Gastrocnemius medialis (tissue), 4 donors: ENCODE data around the gene COL2A1. TPM values are rescaled to one million over a fixed set of nuclear protein-coding genes. Genes with fewer than 3 reads are reported as not detected.

ENCODE experiments used
- ATAC-seq, 2 donors: fragments of 150-250 bp; one replicate each; pipeline ENCODE4 v1.9.1; 2016
- DNase-seq, 2 donors: peaks; one replicate each; pipeline ENCODE4 v3.0.0-alpha.2; 2019
- H3K27ac ChIP-seq, 4 donors: fragments of 200-600 bp; sonication (generic); 1 replicate in 1 of 4; 2 replicates in 3 of 4; pipeline ENCODE4 v1.5.1; 2016 to 2018; ENCODE audit warnings: mild to moderate bottlenecking in 2 of 4, moderate library complexity in 1 of 4
- H3K27me3 ChIP-seq, 3 donors: fragments of 200-600 bp; sonication (generic) in 2 of 3; 1 replicate in 1 of 3; 2 replicates in 2 of 3; pipeline versions ENCODE4 v1.5.1 to v1.6.0; 2016 to 2019; ENCODE audit warnings: mild to moderate bottlenecking in 1 of 3, moderate library complexity in 1 of 3
- H3K36me3 ChIP-seq, 2 donors: fragments of 200-600 bp; sonication (generic) in 1 of 2; one replicate each; pipeline ENCODE4 v1.5.1; 2017 to 2018
- H3K4me1 ChIP-seq, 2 donors: fragments of 200-600 bp; sonication (generic) in 1 of 2; one replicate each; pipeline ENCODE4 v1.5.1; 2016 to 2017; ENCODE audit warnings: mild to moderate bottlenecking in 2 of 2
- H3K4me3 ChIP-seq, 4 donors: fragments of 200-600 bp; sonication (generic) in 3 of 4; 1 replicate in 1 of 4; 2 replicates in 3 of 4; pipeline ENCODE4 v1.5.1; 2016 to 2019; ENCODE audit warnings: mild to moderate bottlenecking in 2 of 4
- H3K9me3 ChIP-seq, 3 donors: fragments of 200-600 bp; sonication (generic) in 2 of 3; 1 replicate in 1 of 3; 2 replicates in 2 of 3; pipeline ENCODE4 v1.5.1; 2016 to 2019
- POLR2A ChIP-seq, 2 donors: fragments of 450-650 bp; IDR thresholded peaks; one replicate each; pipeline ENCODE4 v1.6.1; 2017; ENCODE audit warnings: antibody characterized with exemption in 2 of 2, mild to moderate bottlenecking in 2 of 2, moderate library complexity in 2 of 2
- in situ Hi-C, 4 donors: fragments of 200-750 bp; cut with MboI; loops; one replicate each; pipeline versions ENCODE4 v1.15.0 to v1.8.0; 2017; ENCODE audit warnings: low sequenced_read_pairs in 4 of 4
- intact Hi-C: fragments of 100-400 bp; cut with DNase I; formaldehyde crosslinking; loops from one replicate; pipeline ENCODE4 v1.15.1; 2023; ENCODE audit warnings: low total_unique reads
- total RNA-seq, 4 donors: library from RNA; depleted of rRNA; stranded (reverse); fragments of >200 nt; gene quantifications; one replicate each; pipeline versions ENCODE4 v1.1.0 to v1.2.3, GENCODE V29; 2016
- TF ChIP-seq, protein P1 (sequence below), 5 experiments: fragments of 450-650 bp in 3 of 5; fragments of 200-600 bp in 2 of 5; sonication (generic) in 2 of 5; IDR thresholded peaks in 4 of 5; conservative IDR thresholded peaks in 1 of 5; 1 replicate in 4 of 5; 2 replicates in 1 of 5; pipeline ENCODE4 v1.5.1; 2016 to 2019; ENCODE audit warnings: antibody characterized with exemption in 5 of 5, mild to moderate bottlenecking in 3 of 5, moderate library complexity in 3 of 5

COL2A1 gene
- total RNA-seq, 4 donors from 2014 or later: not detected

DNA sequence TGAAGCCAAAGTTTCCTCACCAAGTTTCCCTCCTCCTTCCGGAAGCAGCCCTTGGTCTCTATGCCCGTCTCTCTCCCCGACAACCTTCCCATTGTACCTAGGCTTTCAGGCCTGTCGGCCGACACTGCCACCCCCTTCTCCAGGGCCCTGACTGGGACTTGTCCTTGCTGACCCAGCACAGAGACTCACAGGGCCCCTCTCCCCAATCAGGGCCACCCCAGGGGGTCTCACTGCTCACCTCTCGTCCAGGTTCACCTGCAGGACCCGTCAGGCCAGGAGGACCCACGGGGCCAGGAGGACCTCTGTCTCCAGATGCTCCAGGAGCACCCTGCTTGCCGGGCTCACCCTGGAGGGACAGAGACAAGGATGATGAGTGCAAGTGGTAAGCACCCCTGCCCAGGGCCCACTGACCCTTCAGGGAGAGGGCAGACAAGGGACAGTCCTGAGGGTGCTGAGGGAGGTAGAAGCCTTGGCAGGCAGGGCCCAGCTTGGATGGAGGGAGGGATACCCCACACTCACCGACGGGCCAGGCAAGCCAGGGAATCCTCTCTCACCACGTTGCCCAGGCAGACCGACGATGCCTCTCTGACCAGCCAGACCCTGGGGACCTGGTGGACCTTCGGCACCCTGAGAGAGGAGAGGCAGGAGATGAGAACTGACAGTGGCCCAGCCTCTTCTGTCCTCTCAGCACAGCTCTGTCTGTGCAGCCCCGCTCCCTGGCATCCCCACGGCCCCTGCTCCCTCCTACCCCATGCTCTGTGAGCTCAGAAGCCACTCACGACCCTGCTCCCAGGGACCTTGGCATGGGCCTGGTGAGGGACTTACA lies 26.3 kb downstream of the COL2A1 start:
- in situ Hi-C loops (no loop called here), intact Hi-C loops (no loop called here)
- Histone ChIP-seq H3K9me3 (no peaks in the 10 kb centered on the region), H3K36me3 (no peaks in the 10 kb centered on the region), H3K27ac (no peak overlapping the region), H3K4me3 (no peak overlapping the region), H3K27me3 (no peaks in the 10 kb centered on the region), H3K4me1 (no peaks in the 10 kb centered on the region)
- TF ChIP-seq, protein P1, sequence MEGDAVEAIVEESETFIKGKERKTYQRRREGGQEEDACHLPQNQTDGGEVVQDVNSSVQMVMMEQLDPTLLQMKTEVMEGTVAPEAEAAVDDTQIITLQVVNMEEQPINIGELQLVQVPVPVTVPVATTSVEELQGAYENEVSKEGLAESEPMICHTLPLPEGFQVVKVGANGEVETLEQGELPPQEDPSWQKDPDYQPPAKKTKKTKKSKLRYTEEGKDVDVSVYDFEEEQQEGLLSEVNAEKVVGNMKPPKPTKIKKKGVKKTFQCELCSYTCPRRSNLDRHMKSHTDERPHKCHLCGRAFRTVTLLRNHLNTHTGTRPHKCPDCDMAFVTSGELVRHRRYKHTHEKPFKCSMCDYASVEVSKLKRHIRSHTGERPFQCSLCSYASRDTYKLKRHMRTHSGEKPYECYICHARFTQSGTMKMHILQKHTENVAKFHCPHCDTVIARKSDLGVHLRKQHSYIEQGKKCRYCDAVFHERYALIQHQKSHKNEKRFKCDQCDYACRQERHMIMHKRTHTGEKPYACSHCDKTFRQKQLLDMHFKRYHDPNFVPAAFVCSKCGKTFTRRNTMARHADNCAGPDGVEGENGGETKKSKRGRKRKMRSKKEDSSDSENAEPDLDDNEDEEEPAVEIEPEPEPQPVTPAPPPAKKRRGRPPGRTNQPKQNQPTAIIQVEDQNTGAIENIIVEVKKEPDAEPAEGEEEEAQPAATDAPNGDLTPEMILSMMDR (IDR thresholded peaks at IDR 0.05 in 4 of 5, conservative IDR thresholded peaks at IDR 0.05 in 1 of 5): no peak
- TF ChIP-seq POLR2A (IDR thresholded peaks at IDR 0.05): no peak
- DNase-seq: no peak
- no peak for ATAC-seq

DNA sequence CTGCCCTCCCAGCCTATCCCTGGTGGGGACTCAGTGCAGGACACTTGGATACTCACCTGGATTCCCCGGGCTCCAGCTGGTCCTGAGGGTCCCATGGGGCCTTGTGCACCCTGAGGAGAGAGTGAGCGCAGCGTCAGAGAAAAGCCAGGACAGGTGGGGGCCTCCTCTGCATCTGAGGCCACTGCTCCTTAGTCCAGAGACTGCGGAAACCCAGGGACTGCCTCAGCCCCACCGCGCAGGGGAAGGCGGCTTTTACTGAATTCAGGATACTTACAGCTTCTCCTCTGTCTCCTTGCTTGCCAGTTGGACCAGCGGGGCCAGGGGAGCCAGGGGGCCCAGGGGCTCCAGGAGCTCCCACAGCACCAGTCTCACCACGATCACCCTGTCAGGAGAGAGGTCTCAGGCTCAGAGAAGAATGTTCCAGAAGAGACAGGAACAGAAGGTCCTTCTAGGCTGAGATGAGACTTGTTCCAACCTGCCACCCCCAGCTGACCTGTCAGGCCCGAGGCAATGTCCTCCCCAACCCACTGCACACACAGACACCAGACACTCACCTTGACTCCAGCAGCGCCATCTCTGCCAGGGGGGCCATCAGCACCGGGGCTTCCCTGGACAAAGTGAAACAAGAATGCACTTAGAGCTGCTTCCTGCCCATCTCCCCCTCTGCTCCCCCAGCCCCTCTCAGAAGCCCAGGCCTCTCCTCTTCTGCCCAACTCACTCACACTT lies 27.1 kb downstream of the COL2A1 start:
- Histone ChIP-seq H3K4me3 (no peak overlapping the region), H3K4me1 (no peaks in the 10 kb centered on the region), H3K27me3 (no peaks in the 10 kb centered on the region), H3K27ac (no peak overlapping the region), H3K9me3 (no peaks in the 10 kb centered on the region), H3K36me3 (no peaks in the 10 kb centered on the region)
- intact Hi-C loops (no loop called here), in situ Hi-C loops (no loop called here)
- TF ChIP-seq, protein P1 (IDR thresholded peaks at IDR 0.05 in 4 of 5, conservative IDR thresholded peaks at IDR 0.05 in 1 of 5): no peak
- TF ChIP-seq POLR2A (IDR thresholded peaks at IDR 0.05): no peak
- ATAC-seq: no peak
- no peak for DNase-seq

DNA sequence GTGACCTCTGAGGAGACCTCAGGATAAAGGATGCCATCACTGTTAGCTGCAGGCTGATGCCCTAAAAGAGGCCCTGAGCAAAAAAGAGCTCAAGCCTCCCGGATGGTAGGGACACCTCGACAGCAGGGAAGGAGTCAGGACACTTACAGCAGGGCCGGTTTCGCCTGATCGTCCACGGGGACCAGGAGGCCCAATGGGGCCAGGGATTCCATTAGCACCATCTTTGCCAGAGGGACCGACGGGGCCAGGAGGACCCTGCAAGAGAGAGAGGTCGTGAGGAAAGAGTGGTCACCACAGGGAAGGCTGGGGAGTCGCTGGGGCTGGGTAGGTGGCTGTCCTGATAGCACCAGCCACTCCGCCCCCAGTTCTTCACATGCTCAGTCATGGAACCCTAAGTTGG lies 28.5 kb downstream of the COL2A1 start:
- Histone ChIP-seq H3K27me3 (no peaks in the 10 kb centered on the region), H3K27ac (no peak overlapping the region), H3K4me3 (no peak overlapping the region), H3K36me3 (no peaks in the 10 kb centered on the region), H3K9me3 (no peaks in the 10 kb centered on the region), H3K4me1 (no peaks in the 10 kb centered on the region)
- no peak for DNase-seq
- ATAC-seq: no peak
- in situ Hi-C loops: no loop called here
- TF ChIP-seq, protein P1 (IDR thresholded peaks at IDR 0.05 in 4 of 5, conservative IDR thresholded peaks at IDR 0.05 in 1 of 5): no peak
- TF ChIP-seq POLR2A (IDR thresholded peaks at IDR 0.05): no peak
- intact Hi-C loops: no loop called here

DNA sequence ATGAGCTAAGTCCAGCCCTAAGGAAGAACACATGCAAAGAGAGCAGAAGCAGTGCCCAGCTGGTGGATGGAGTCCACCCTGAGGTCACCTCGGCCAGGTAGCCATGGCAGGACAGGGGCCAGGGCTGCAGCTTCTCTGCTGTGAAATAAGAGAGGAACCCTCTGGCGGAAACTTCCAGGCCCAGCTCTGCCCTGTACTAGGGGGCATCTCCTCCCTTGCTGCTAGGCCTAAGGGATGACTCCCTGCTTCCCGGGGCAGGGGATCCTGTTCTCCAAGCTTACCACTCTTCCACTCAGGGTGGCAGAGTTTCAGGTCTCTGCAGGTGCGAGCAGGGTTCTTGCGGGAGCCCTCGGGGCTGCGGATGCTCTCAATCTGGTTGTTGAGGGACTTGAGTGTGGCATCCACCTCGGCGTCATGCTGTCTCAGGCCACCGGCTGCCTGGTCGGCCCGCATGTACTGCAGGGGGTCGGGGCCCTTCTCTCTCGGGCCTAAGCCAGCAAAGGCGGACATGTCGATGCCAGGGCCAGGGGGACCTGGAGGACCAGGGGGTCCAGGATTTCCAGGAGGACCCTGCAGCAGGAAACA lies 29.1 kb downstream of the COL2A1 start:
- intact Hi-C loops: no loop called here
- H3K36me3 ChIP-seq: no peaks in the 10 kb centered on the region
- H3K9me3 ChIP-seq: no peaks in the 10 kb centered on the region
- DNase-seq (no peak), ATAC-seq (no peak)
- no peak overlapping the region for H3K4me3 ChIP-seq
- no peak overlapping the region for H3K27ac ChIP-seq
- TF ChIP-seq, protein P1 (IDR thresholded peaks at IDR 0.05 in 4 of 5, conservative IDR thresholded peaks at IDR 0.05 in 1 of 5): no peak
- TF ChIP-seq POLR2A (IDR thresholded peaks at IDR 0.05): no peak
- in situ Hi-C loops: no loop called here
- no peaks in the 10 kb centered on the region for H3K4me1 ChIP-seq
- H3K27me3 ChIP-seq: no peaks in the 10 kb centered on the region
